ENCODE data around the gene SCARF2.
"Not testable (repeated sequence)": the region's sequence is repeated elsewhere in the genome, so short reads cannot be mapped to it uniquely, and the experiment has no call there.

Gene SCARF2

GRCh38 chr22:20396639-20397038, 41.0 kb downstream of the SCARF2 start:
- TF ChIP-seq CTCF (IDR thresholded peaks at IDR 0.05; ENCODE audit: low read depth, low read length) = no peak
- DNase-seq (ENCODE audit: extremely low read depth, low read depth) = no peak

GRCh38 chr22:20395907-20396287, 41.7 kb downstream of the SCARF2 start:
- no peak for TF ChIP-seq CTCF (IDR thresholded peaks at IDR 0.05; ENCODE audit: low read depth, low read length)
- no peak for DNase-seq (ENCODE audit: extremely low read depth, low read depth)

- DNase-seq (ENCODE audit: extremely low read depth, low read depth) = no peak
- no peak for TF ChIP-seq CTCF (IDR thresholded peaks at IDR 0.05; ENCODE audit: low read depth, low read length)
Measured at GRCh38 chr22:20395181-20395906, 42.3 kb downstream of the SCARF2 start.

GRCh38 chr22:20393705-20394476, 43.7 kb downstream of the SCARF2 start, which contains the start of gene ZNF74:
Gene ZNF74, plus strand, starts transcription at chr22:20394151. Its CDS starts 478 bp downstream, at chr22:20394629.
- TF ChIP-seq CTCF (IDR thresholded peaks at IDR 0.05; ENCODE audit: low read depth, low read length) = no peak
- DNase-seq (ENCODE audit: extremely low read depth, low read depth) = peak; percentile 74

GRCh38 chr22:20392983-20393704, 44.5 kb downstream of the SCARF2 start:
- no peak for TF ChIP-seq CTCF (IDR thresholded peaks at IDR 0.05; ENCODE audit: low read depth, low read length)
- DNase-seq (ENCODE audit: extremely low read depth, low read depth) = no peak

GRCh38 chr22:20392365-20392881, 45.2 kb downstream of the SCARF2 start:
- DNase-seq (ENCODE audit: extremely low read depth, low read depth) = not testable (repeated sequence)

- DNase-seq (ENCODE audit: extremely low read depth, low read depth) = no peak
- no peak for TF ChIP-seq CTCF (IDR thresholded peaks at IDR 0.05; ENCODE audit: low read depth, low read length)
Measured at GRCh38 chr22:20391222-20391621, 46.4 kb downstream of the SCARF2 start.

All from AG09319 (cell line).